Measurements from ENCODE around the gene ESYT1. TPM values are rescaled to one million over a fixed set of nuclear protein-coding genes. Genes with fewer than 3 reads are reported as not detected.

ESYT1 gene
- total RNA-seq, 1 experiment from 2014 or later = 173 TPM

DNA sequence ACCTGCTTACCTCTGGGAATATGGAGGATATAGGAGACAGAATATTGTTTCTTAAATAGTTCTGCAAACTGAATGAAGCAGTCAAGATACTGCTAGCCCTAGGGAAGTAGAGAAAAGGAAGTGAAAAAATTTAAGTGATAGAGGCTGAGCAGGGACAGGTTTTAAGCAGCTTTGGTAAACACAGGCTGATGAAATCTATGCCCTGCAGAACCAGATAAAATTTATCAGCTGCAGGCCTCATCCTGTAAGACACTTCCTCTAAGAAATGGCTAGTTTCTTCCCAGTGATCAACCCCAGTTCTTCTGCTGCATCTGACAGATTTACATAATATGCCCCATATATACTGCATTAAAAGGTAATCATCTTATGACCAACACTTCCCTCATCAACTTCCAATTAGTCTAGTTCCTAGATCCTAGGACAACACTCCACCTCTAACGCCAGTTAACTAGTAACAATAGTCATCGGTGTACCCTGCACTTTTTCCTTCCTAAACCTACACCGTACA, 1.3 kb upstream of the ESYT1 start:
- DNase-seq (ENCODE audit: low read depth) = no peak

GRCh38 chr12:56127485-56127887, 581 bp upstream of the ESYT1 start:
- DNase-seq (ENCODE audit: low read depth) = no peak

GRCh38 chr12:56128670-56129205, 671 bp downstream of the ESYT1 start:
- no peak for DNase-seq (ENCODE audit: low read depth)

DNA sequence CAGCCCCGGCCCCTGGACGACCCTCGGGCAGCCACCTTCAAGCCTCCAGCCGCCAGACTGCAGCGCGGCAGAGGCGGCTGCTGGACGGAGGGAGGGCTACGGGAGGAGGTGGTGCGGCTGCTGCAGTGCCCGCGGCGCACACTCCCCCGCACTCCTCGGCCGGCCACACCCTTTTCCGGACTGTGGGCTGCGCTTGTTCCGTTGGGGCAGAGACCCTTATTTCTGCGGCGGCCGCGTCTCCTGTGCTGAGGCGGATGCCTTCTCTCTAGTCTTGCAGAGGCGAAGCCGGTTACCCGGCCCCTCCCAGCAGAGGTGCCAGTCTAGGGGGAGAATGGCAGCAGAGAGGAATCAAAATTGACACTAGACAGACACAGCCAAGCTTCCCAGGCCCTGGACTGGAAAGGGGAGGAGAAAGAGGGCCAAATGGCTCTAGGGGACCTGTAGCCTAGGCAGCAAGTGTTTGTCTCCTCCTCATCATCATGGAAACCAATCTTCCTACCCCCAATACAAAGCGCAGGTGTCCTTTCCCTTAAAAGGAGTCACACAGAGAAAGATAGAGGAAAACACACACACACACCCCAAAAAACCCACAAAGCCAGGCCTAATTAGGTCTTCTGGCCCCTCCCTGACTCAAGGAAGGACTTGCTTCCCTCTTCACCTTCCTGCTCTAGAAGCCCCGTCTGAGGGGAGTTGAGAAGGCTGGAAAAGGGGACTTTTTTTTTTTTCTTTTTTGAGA, 1.3 kb downstream of the ESYT1 start:
- DNase-seq (ENCODE audit: low read depth) = peak; percentile 29

GRCh38 chr12:56129942-56130495, 2.0 kb downstream of the ESYT1 start:
- DNase-seq (ENCODE audit: low read depth) = peak; percentile 31

- DNase-seq (ENCODE audit: low read depth) = no peak
These were observed 2.8 kb downstream of the ESYT1 start for GRCh38 chr12:56130876-56131275.

DNA sequence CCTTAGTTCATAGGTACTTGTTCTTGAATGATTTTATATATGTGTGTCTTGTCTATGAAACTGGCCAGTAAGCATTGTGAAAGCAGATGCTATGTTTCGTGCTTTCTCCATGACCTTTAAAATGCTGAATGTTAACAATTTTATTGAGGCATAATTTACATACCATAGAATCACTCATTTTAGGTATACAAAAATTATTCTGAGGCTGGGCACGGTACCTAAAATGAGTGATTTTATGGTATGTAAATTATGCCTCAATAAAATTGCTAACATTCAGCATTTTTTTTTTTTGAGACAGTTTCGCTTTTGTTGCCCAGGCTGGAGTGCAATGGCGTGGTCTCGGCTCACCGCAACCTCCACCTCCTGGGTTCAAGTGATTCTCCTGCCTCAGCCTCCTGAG, 6.8 kb downstream of the ESYT1 start:
- DNase-seq (ENCODE audit: low read depth) = no peak

- DNase-seq (ENCODE audit: low read depth) = no peak
These were observed 9.9 kb downstream of the ESYT1 start for GRCh38 chr12:56137853-56138571.

DNA sequence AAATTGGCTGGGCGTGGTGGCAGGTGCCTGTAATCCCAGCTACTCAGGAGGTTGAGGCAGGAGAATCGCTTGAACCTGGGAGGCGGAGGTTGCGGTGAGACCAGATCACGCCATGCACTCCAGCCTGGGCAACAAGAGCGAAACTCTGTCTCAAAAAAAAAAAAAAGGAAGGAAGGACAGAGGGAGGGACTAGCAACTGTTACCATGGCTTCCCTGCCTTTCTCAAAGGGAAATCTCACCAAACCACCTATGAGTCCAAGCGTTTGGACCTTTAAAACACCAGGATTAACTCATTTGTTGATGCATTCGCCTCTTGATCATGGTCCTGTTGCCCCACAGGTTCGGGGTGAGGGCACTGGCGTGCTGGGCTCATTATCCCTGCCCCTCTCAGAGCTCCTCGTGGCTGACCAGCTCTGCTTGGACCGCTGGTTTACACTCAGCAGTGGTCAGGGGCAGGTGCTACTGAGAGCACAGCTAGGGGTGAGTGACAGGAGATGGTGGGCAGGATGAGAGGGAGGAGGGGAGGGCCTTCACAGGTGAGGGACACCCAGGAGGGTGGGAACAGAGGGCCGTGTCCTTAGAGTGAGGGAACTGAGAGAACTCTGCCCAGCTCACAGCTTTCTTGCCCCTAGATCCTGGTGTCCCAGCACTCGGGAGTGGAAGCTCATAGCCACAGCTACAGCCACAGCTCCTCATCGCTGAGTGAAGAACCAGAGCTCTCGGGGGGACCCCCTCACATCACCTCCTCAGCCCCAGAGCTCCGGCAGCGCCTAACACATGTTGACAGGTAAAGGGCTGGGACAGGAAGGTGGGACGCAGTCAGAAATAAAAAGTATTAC, 14.1 kb downstream of the ESYT1 start:
- DNase-seq (ENCODE audit: low read depth) = no peak

- no peak for DNase-seq (ENCODE audit: low read depth)
These were observed 15.2 kb downstream of the ESYT1 start for GRCh38 chr12:56143217-56143616.

DNA sequence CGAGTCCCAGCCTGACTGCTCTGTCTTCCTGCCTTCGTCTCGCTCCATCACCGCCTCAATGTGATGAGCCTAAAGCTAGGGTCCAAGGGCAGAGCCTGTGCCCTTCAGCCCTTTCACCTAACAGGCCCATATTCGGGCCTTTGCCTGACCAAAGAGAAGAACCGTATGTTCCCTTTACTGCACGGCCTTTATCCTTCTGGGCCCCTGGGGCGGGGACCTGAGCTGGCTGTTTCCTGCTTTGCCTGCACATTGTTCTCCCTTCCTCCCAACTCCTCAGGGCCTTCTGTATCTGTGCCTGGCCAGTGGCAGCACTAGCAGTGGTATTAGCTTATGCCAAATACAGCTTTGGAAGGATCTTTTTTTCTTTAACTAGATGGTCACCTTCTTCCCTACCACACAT, 15.8 kb downstream of the ESYT1 start:
- DNase-seq (ENCODE audit: low read depth) = no peak

DNA sequence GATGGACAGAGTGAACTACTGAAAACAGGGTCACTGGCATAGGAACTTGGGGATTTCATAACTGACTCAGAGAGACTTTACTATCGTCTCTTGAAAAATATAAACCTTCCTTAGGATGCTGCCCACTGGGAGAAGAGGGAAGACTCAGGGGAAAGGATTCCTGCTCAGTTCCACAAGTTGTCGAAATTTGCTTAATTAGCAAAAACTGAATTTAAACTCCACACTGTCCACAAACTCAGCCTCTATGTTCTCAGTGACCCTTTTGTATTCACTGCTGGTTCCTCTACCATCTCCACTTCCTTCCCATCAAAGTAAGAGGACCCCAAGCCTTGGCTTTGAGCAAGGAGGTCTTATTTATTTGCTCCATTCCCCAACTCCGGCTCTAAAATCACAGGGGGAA, 17.1 kb downstream of the ESYT1 start:
- DNase-seq (ENCODE audit: low read depth) = no peak

DNA sequence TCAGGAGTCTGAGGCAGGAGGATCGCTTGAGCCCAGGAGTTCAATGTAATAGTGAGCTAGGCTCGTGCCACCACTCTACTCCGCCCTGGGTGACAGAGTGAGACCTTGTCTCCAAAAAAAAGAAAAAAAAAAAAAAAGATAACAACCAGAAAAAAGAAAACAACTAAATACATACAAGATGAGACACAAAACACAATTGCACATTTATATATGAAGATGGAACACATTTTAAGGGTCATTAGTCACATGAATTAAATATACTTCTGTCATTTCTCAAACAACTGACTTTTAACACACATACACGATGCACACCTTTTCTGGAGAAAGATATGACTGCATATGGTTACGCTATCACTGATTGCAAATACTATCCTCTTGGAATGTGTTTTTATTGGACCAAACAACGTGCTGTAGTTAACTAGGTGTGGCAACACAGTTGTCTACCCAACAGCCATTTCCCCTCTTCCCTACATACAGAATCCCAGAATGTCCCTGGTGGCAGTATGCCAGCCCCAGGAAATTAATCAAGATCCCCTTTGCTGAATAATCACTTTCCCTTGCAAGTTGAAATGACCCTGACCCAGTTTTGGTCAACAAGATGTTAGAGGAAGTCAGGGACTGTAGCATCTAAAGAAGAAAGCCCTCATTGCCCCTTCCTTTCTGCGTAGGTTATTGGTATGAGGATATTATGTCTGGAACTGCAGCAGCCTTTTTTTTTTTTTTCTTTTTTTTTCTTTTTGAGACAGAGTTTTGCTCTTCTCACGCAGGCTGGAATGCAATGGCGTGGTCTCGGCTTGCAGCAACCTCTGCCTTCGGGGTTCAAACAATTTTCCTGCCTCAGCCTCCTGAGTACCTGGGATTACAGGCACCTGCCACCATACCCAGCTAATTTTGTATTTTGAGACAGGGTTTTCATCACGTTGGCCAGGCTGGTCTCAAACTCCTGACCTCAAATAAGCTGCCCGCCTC, 18.7 kb downstream of the ESYT1 start:
- DNase-seq (ENCODE audit: low read depth) = no peak

- peak; percentile 58 for DNase-seq (ENCODE audit: low read depth)
These were observed 22.5 kb downstream of the ESYT1 start for GRCh38 chr12:56150563-56150962.

DNA sequence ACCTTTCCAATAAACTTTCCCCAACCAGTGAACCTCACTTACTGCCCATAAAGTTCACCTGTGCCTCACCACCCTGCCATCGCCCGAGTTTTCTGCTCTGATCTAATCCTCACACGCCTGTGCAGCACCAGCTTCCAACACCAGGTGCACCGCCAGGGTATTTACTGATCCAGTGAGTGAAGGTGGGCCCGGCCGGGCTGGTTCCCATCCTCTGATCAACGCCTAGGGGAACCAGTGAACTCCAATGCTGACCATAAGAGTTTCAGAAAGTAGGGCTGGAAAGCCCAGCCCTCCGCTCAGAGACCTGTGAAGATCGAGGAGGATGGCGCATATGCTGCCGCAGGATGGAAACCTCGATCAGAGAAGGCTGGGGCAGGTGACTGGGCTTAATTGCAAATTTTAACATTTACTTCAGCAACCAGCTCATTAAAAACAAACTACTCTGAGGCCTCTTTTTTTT, 23.6 kb downstream of the ESYT1 start:
- DNase-seq (ENCODE audit: low read depth) = peak; percentile 33

DNA sequence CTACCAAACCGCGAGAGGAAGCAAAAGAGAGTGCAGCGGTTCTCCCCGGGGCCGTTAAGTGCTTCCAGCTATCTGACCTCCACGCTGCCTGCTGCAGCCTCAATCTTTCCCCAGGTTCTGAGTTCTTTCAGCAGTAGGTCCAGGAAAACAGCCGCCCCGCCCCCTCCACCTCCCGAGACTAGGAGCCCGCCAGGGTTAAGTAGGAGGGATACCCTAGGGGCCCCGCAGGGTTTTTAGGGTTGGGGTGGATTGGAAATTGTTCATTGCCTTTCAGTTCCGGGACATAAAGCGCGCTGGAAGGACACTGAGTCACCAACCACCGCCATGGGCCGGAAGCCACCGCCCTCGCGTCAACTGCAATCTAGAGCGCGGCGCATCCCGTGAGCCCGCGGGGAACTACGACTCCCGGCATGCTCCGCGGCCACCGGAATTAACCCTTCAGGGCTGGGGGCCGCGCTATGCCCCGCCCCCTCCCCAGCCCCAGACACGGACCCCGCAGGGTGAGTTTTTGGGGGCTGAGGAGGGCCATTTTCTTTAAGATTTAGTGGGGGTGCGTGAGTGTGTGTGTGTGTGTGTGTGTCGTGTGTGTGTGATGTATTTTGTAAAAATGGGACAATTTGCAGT, 24.2 kb downstream of the ESYT1 start, which contains the start of gene MYL6B:
MYL6B (plus strand) TSS at position 456 of the 624 bp plus-strand sequence. CDS start 1,332 bp downstream, outside the sequence.
- peak; percentile 92 for DNase-seq (ENCODE audit: low read depth)

GRCh38 chr12:56152756-56153677, 24.9 kb downstream of the ESYT1 start:
- no peak for DNase-seq (ENCODE audit: low read depth)

DNA sequence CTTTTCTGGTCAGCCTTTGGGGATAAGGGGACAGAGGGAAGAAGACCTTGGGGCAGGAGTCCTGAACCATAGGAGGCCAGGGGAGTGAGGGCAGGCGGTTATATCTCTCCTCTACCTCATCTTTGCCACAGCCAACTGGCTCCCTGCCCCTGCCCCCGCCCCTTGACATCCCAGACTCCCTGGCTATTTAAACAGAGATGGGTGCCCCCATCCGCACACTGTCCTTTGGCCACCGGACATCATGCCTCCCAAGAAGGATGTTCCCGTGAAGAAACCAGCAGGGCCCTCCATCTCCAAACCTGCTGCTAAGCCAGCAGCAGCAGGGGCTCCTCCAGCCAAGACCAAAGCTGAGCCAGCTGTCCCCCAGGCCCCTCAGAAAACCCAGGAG, 25.6 kb downstream of the ESYT1 start:
- DNase-seq (ENCODE audit: low read depth) = no peak
